Measurements from ENCODE around the gene STAT6. TPM values are rescaled to one million over a fixed set of nuclear protein-coding genes. Genes with fewer than 3 reads are reported as not detected.
A peak's percentile ranks its signal among the peaks of the same experiment; 100 is the strongest.

Gene STAT6
- total RNA-seq, 1 experiment from 2014 or later: 52.3 TPM

DNA sequence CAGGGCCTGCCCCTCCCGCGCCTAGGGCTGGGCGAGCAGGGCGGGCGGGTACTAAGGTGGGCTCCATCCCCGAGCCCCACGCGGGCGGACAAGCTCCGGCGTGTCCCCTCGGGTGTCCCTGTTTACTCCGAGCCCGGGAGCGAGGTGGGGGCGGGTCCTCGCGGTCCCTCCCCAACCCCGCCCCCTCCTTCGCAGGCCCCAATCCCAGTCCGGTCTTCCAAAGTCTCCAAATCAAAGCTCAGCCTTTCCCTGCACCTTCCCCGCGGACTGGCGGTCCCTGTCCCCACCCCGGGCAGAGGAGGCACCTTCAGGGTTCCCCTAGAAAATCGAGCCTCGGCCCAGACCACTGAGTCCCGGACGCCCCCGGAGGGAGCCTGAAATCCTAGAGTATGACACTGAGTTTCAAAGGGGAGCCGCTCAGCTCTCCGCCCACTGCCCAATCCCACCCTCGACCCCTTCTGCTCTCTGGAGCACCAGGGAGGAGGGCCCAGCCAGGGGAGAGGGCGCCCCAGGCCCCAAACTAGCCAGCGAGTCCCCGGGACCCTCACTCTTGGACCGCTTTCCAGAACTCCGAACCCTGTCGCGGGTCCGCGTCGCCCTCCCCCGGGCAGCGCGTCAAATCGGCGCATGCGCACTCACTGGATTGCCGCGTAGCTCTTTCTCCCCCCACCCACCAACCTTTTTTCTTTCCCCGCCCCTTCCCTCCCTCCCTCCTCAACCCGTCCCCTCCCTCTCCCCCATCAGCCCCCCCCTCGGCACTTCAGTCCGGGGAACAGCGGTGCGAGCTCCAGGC is 16.8 kb upstream of the STAT6 start, which contains the start of gene LRP1:
Gene LRP1, plus strand, starts transcription at position 758 of the 793 bp plus-strand sequence. CDS start 482 bp downstream, outside the sequence.
- Histone ChIP-seq H3K9me3 (ENCODE audit: control insufficient read depth, insufficient read depth, low read depth, low read length) (peaks cover 3% of the 10 kb centered on the region; the same call in 1 of the 2 replicates), H3K27ac (ENCODE audit: low read length) (peak within 1 kb of the TSS; percentile 62; the same call in 1 of the 2 replicates), H3K4me1 (ENCODE audit: control insufficient read depth, insufficient read depth, low read length) (0 out of 2 replicates have a peak, but pooled peaks cover 5% of the 10 kb centered on the region), H3K36me3 (ENCODE audit: control insufficient read depth, insufficient read depth, low read length) (no peaks in the 10 kb centered on the region), H3K4me3 (ENCODE audit: low read depth in 2 of 2, low read length in 2 of 2) (peak within 1 kb of the TSS; percentile 78 to 81), H3K27me3 (ENCODE audit: control insufficient read depth, insufficient read depth, low read length) (0 out of 2 replicates have a peak, but pooled peaks cover 3% of the 10 kb centered on the region)
- TF ChIP-seq TCF7L2 (IDR thresholded peaks at IDR 0.05; ENCODE audit: low read depth, low read length): peak; percentile 91
- TF ChIP-seq, protein P1, sequence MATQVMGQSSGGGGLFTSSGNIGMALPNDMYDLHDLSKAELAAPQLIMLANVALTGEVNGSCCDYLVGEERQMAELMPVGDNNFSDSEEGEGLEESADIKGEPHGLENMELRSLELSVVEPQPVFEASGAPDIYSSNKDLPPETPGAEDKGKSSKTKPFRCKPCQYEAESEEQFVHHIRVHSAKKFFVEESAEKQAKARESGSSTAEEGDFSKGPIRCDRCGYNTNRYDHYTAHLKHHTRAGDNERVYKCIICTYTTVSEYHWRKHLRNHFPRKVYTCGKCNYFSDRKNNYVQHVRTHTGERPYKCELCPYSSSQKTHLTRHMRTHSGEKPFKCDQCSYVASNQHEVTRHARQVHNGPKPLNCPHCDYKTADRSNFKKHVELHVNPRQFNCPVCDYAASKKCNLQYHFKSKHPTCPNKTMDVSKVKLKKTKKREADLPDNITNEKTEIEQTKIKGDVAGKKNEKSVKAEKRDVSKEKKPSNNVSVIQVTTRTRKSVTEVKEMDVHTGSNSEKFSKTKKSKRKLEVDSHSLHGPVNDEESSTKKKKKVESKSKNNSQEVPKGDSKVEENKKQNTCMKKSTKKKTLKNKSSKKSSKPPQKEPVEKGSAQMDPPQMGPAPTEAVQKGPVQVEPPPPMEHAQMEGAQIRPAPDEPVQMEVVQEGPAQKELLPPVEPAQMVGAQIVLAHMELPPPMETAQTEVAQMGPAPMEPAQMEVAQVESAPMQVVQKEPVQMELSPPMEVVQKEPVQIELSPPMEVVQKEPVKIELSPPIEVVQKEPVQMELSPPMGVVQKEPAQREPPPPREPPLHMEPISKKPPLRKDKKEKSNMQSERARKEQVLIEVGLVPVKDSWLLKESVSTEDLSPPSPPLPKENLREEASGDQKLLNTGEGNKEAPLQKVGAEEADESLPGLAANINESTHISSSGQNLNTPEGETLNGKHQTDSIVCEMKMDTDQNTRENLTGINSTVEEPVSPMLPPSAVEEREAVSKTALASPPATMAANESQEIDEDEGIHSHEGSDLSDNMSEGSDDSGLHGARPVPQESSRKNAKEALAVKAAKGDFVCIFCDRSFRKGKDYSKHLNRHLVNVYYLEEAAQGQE (IDR thresholded peaks at IDR 0.05; ENCODE audit: insufficient read depth in 1 of 2, low read depth in 2 of 2, low read length in 1 of 2): no peak
- ChIA-PET POLR2A (interaction anchor here (0.5 to 0.7 kb wide), 4 partner anchors 11 to 86 kb away, joined by 3 to 5 read pairs (median 3); no protein-coding TSS in a partner anchor), CTCF (interaction anchor here (0.6 to 1.3 kb wide), 16 partner anchors 16 to 115 kb away, joined by 3 to 10 read pairs (median 4); partner anchors contain the start of genes LRP1-AS and SHMT2)
- DNase-seq (ENCODE audit: low read depth, low spot score) (peak; percentile 22), ATAC-seq (peak; percentile 89)
- in situ Hi-C loops (cut with HindIII; ENCODE audit: low pct_unique_long_range_greater_than_20kb, low sequenced_read_pairs): no loop called here
- intact Hi-C loops (cut with micrococcal nuclease; ENCODE audit: unreplicated experiment): no loop called here
- no TSS peak for BruUV-seq (replicated peaks)

DNA sequence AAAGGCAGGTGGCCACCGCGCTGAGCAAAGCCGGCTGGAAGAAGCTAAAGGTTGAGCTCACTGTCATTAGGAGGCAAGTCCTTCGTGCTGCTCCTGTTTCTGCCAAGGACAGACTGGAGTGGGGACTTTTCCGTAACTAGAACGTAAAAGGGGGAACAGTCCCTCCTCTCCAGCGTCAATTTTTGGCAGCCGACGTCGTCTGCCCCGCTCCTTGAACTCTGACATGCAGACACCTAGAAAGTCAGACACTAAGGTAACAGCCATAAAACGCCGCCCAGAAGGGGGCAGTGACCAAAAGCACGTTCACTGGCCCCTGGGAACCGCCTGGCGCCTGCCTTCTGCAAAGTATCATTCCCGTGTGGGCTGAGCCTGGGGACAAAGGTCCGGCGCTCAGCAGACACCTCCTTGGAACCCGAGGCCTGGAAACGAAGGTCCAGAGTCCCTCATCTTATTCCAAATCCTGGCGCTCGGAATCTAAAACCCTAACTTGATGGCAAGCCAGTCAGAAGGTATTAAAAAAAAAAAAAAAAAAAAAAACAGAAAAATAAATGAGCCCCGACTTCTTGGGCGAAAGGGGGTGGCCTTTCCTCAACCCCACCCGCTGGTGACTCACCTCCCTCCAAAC is 16.1 kb upstream of the STAT6 start:
- intact Hi-C loops (cut with micrococcal nuclease; ENCODE audit: unreplicated experiment) (no loop called here), in situ Hi-C loops (cut with HindIII; ENCODE audit: low pct_unique_long_range_greater_than_20kb, low sequenced_read_pairs) (no loop called here)
- no peaks in the 10 kb centered on the region for H3K36me3 ChIP-seq (ENCODE audit: control insufficient read depth, insufficient read depth, low read length)
- peak overlapping the region; percentile 78 to 81 for H3K4me3 ChIP-seq (ENCODE audit: low read depth in 2 of 2, low read length in 2 of 2)
- H3K27me3 ChIP-seq (ENCODE audit: control insufficient read depth, insufficient read depth, low read length): 0 out of 2 replicates have a peak, but pooled peaks cover 3% of the 10 kb centered on the region
- ATAC-seq: peak; percentile 62
- DNase-seq (ENCODE audit: low read depth, low spot score): no peak
- BruUV-seq (replicated peaks): no TSS peak
- H3K27ac ChIP-seq (ENCODE audit: low read length): no peak overlapping the region
- ChIA-PET CTCF (interaction anchor here (0.7 to 1.4 kb wide), 9 partner anchors 15 to 116 kb away, joined by 3 to 11 read pairs (median 8); partner anchors contain the start of gene SHMT2), POLR2A (interaction anchor here (0.7 kb wide), 1 partner anchor 43 kb away, joined by 5 read pairs; no protein-coding TSS in a partner anchor)
- TF ChIP-seq, protein P1 (IDR thresholded peaks at IDR 0.05; ENCODE audit: insufficient read depth in 1 of 2, low read depth in 2 of 2, low read length in 1 of 2): no peak
- TF ChIP-seq, protein P2, sequence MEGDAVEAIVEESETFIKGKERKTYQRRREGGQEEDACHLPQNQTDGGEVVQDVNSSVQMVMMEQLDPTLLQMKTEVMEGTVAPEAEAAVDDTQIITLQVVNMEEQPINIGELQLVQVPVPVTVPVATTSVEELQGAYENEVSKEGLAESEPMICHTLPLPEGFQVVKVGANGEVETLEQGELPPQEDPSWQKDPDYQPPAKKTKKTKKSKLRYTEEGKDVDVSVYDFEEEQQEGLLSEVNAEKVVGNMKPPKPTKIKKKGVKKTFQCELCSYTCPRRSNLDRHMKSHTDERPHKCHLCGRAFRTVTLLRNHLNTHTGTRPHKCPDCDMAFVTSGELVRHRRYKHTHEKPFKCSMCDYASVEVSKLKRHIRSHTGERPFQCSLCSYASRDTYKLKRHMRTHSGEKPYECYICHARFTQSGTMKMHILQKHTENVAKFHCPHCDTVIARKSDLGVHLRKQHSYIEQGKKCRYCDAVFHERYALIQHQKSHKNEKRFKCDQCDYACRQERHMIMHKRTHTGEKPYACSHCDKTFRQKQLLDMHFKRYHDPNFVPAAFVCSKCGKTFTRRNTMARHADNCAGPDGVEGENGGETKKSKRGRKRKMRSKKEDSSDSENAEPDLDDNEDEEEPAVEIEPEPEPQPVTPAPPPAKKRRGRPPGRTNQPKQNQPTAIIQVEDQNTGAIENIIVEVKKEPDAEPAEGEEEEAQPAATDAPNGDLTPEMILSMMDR (IDR thresholded peaks at IDR 0.05): no peak; the same call in 1 of the 2 replicates
- no peak for TF ChIP-seq TCF7L2 (IDR thresholded peaks at IDR 0.05; ENCODE audit: low read depth, low read length)
- no peak for TF ChIP-seq POLR2AphosphoS5 (IDR thresholded peaks at IDR 0.05; ENCODE audit: low read depth, low read length)
- no peak for TF ChIP-seq SIN3A (IDR thresholded peaks at IDR 0.05; ENCODE audit: borderline replicate concordance, insufficient read depth, low read depth, low read length)
- H3K4me1 ChIP-seq (ENCODE audit: control insufficient read depth, insufficient read depth, low read length): 0 out of 2 replicates have a peak, but pooled peaks cover 5% of the 10 kb centered on the region
- peaks cover 3% of the 10 kb centered on the region; the same call in 1 of the 2 replicates for H3K9me3 ChIP-seq (ENCODE audit: control insufficient read depth, insufficient read depth, low read depth, low read length)

Measured in Panc1 (cell line).